SK-N-SH (cell line): ENCODE measurements around the gene CALN1. TPM values are rescaled to one million over a fixed set of nuclear protein-coding genes. Genes with fewer than 3 reads are reported as not detected.

Experiments used
- CTCF ChIA-PET: fragments of 300-600, 350-600 bp; formaldehyde crosslinking; extraction: SDS; loops from one replicate; lab custom pipeline; 2021; lab: Yijun Ruan, JAX
- POLR2A ChIA-PET: fragments of 350-600 bp; sonication (Branson Sonifier 250); formaldehyde crosslinking; extraction: SDS; loops from one replicate; lab custom pipeline; 2020; ENCODE audit warnings: antibody characterized with exemption, inconsistent platforms; lab: Yijun Ruan, JAX
- DNase-seq: peaks from one replicate; pipeline ENCODE4 v3.0.0; 2012
- H2AFZ ChIP-seq: fragments of 200-600 bp; sonication (generic); 2 replicates; pipeline ENCODE4 v1.8.1; 2016; ENCODE audit warnings: antibody characterized with exemption, mild to moderate bottlenecking, low read depth
- H3F3A ChIP-seq: fragments of 200-600 bp; sonication (generic); replicated peaks from 2 replicates; pipeline ENCODE3; 2016; ENCODE audit warnings: antibody characterized with exemption, mild to moderate bottlenecking; ENCODE audit not compliant: insufficient read depth
- H3K27ac ChIP-seq, 2 experiments: fragments of 200-500 bp in 1 of 2; fragments of 200-600 bp in 1 of 2; sonication (Bioruptor generic) in 1 of 2; sonication (generic), shearing (Covaris generic) in 1 of 2; 2 replicates each; pipeline versions ENCODE4 v1.5.1 to v1.6.1; 2014 to 2016; ENCODE audit warnings: low read depth in 2 of 2, inconsistent platforms in 1 of 2, low read length in 1 of 2, mild to moderate bottlenecking in 1 of 2, mixed read lengths in 1 of 2
- H3K27me3 ChIP-seq: fragments of 200-600 bp; sonication (generic), shearing (Covaris generic); 2 replicates; pipeline ENCODE4 v1.6.1; 2016; ENCODE audit warnings: mixed run types; ENCODE audit not compliant: insufficient read depth
- H3K36me3 ChIP-seq, 2 experiments: fragments of 200-500 bp in 1 of 2; fragments of 200-600 bp in 1 of 2; sonication (Bioruptor generic) in 1 of 2; sonication (generic) in 1 of 2; replicated peaks in 1 of 2; 2 replicates each; pipeline versions ENCODE3 to v1.5.1; 2014 to 2016; ENCODE audit warnings: low read length in 1 of 2, mild to moderate bottlenecking in 1 of 2; ENCODE audit not compliant: insufficient read depth in 2 of 2, control insufficient read depth in 1 of 2
- H3K4me1 ChIP-seq, 2 experiments: fragments of 200-500 bp in 1 of 2; fragments of 200-600 bp in 1 of 2; sonication (Bioruptor generic) in 1 of 2; sonication (generic), shearing (Covaris generic) in 1 of 2; 2 replicates each; pipeline versions ENCODE4 v1.5.1 to v1.6.1; 2014 to 2016; ENCODE audit warnings: low read depth in 1 of 2, low read length in 1 of 2, mixed run types in 1 of 2; ENCODE audit not compliant: insufficient read depth in 2 of 2, control insufficient read depth in 1 of 2
- H3K4me2 ChIP-seq: fragments of 200-600 bp; sonication (generic), shearing (Covaris generic); 2 replicates; pipeline ENCODE4 v1.6.1; 2017; ENCODE audit warnings: mixed run types
- H3K4me3 ChIP-seq, 2 experiments: fragments of 200-500 bp in 1 of 2; fragments of 200-600 bp in 1 of 2; sonication (Bioruptor generic) in 1 of 2; sonication (generic), shearing (Covaris generic) in 1 of 2; 2 replicates each; pipeline versions ENCODE4 v1.5.1 to v1.8.1; 2014 to 2016; ENCODE audit warnings: low read depth in 2 of 2, inconsistent platforms in 1 of 2, low read length in 1 of 2, mild to moderate bottlenecking in 1 of 2, mixed read lengths in 1 of 2, moderate library complexity in 1 of 2
- H3K79me2 ChIP-seq: fragments of 200-600 bp; sonication (generic); 2 replicates; pipeline ENCODE4 v1.8.1; 2017; ENCODE audit warnings: mild to moderate bottlenecking; ENCODE audit not compliant: insufficient read depth
- H3K9ac ChIP-seq: fragments of 200-600 bp; sonication (generic); 2 replicates; pipeline ENCODE4 v1.6.1; 2017; ENCODE audit warnings: mixed run types
- H3K9me2 ChIP-seq: fragments of 200-600 bp; sonication (generic); 2 replicates; pipeline ENCODE4 v1.6.1; 2017; ENCODE audit warnings: mixed run types
- H3K9me3 ChIP-seq: fragments of 200-600 bp; sonication (generic); 2 replicates; pipeline ENCODE4 v1.6.1; 2017; ENCODE audit warnings: mixed run types, mild to moderate bottlenecking, moderate library complexity
- H4K20me1 ChIP-seq: fragments of 200-600 bp; sonication (generic); 2 replicates; pipeline ENCODE4 v1.6.1; 2017; ENCODE audit warnings: mild to moderate bottlenecking, mixed run types; ENCODE audit not compliant: insufficient read depth
- CHD2 ChIP-seq: fragments of 150-350 bp; IDR thresholded peaks from 2 replicates; pipeline ENCODE4 v1.6.1; 2018; ENCODE audit warnings: low read length; ENCODE audit not compliant: partially characterized antibody
- ELF1 ChIP-seq: IDR thresholded peaks from 2 replicates; pipeline ENCODE4 v1.4.0; 2012
- EZH2phosphoT487 ChIP-seq: fragments of 200-600 bp; sonication (generic); IDR thresholded peaks from 2 replicates; pipeline ENCODE4 v1.6.1; 2017; ENCODE audit warnings: low read depth, mixed run types, mild to moderate bottlenecking, antibody characterized with exemption, moderate library complexity, borderline replicate concordance
- FOSL2 ChIP-seq: IDR thresholded peaks from 2 replicates; pipeline ENCODE4 v1.4.0; 2012; ENCODE audit warnings: low read depth, mild to moderate bottlenecking, moderate library complexity, borderline replicate concordance
- FOXM1 ChIP-seq: IDR thresholded peaks from 2 replicates; pipeline ENCODE4 v1.4.0; 2012; ENCODE audit warnings: low read depth, mild to moderate bottlenecking
- GABPA ChIP-seq: IDR thresholded peaks from 2 replicates; pipeline ENCODE4 v1.4.0; 2012; ENCODE audit warnings: low read depth, mild to moderate bottlenecking
- JUND ChIP-seq: IDR thresholded peaks from 2 replicates; pipeline ENCODE4 v1.4.0; 2012
- MAX ChIP-seq: IDR thresholded peaks from 2 replicates; pipeline ENCODE4 v1.4.0; 2012; ENCODE audit warnings: low read depth
- MXI1 ChIP-seq: IDR thresholded peaks from 2 replicates; pipeline ENCODE4 v1.6.1; 2012; ENCODE audit warnings: mild to moderate bottlenecking, low read depth, low read length, improper control_type of control experiment
- NRF1 ChIP-seq: IDR thresholded peaks from 2 replicates; pipeline ENCODE4 v1.6.1; 2012; ENCODE audit warnings: low read depth, mild to moderate bottlenecking, low read length
- RAD21 ChIP-seq: IDR thresholded peaks from 2 replicates; pipeline ENCODE4 v1.6.1; 2012; ENCODE audit warnings: mild to moderate bottlenecking, low read length
- RCOR1 ChIP-seq: fragments of 150-350 bp; IDR thresholded peaks from 2 replicates; pipeline ENCODE4 v1.6.1; 2017; ENCODE audit warnings: antibody characterized with exemption, low read length
- RFX5 ChIP-seq: IDR thresholded peaks from 2 replicates; pipeline ENCODE4 v1.6.1; 2012; ENCODE audit warnings: mild to moderate bottlenecking, improper control_type of control experiment, low read length
- RXRA ChIP-seq: IDR thresholded peaks from 2 replicates; pipeline ENCODE4 v1.4.0; 2012; ENCODE audit warnings: low read depth, mild to moderate bottlenecking, borderline replicate concordance
- TAF1 ChIP-seq: IDR thresholded peaks from 2 replicates; pipeline ENCODE4 v1.6.1; 2012; ENCODE audit warnings: low read depth, mild to moderate bottlenecking, low read length, moderate library complexity, borderline replicate concordance
- TCF12 ChIP-seq: IDR thresholded peaks from 2 replicates; pipeline ENCODE4 v1.4.0; 2012
- YY1 ChIP-seq: IDR thresholded peaks from 2 replicates; pipeline ENCODE4 v1.4.0; 2012; ENCODE audit warnings: low read depth, mild to moderate bottlenecking
- ZBTB33 ChIP-seq: IDR thresholded peaks from 2 replicates; pipeline ENCODE4 v1.4.0; 2012; ENCODE audit warnings: low read depth, borderline replicate concordance
- WGBS: methylation state at CpG from one replicate; pipeline ENCODE4 v1.1.6; 2017; ENCODE audit warnings: low lambda C conversion rate; 5-methylcytosine and 5-hydroxymethylcytosine counted together
- polyA plus RNA-seq, 3 experiments: library from polyadenylated mRNA; depleted of rRNA; stranded (reverse); fragments of >200 nt; gene quantifications; 2 replicates each; pipeline ENCODE4 v1.2.3, GENCODE V29; 2012

CALN1 gene
- polyA plus RNA-seq, 1 of the 3 experiments (the other 2 are of a cell fraction), result not detected

- DNase-seq, result no peak
- Histone ChIP-seq H3K27ac (no peak overlapping the region), H3K79me2 (no peaks in the 10 kb centered on the region), H3K36me3 (no peaks in the 10 kb centered on the region), H3K4me3 (no peak overlapping the region), H3K4me1 (no peaks in the 10 kb centered on the region), H3K4me2 (no peak overlapping the region), H4K20me1 (no peaks in the 10 kb centered on the region), H3K9ac (no peak overlapping the region), H3K9me2 (no peaks in the 10 kb centered on the region), H2AFZ (no peak overlapping the region), H3K27me3 (peaks cover 36% of the 10 kb centered on the region), H3K9me3 (no peaks in the 10 kb centered on the region), H3F3A (no peaks in the 10 kb centered on the region)
- no peak for TF ChIP-seq CHD2
- TF ChIP-seq FOXM1, result no peak
- no peak for TF ChIP-seq RXRA
- no peak for TF ChIP-seq YY1
- no peak for TF ChIP-seq EZH2phosphoT487
- no peak for TF ChIP-seq MXI1
- no peak for TF ChIP-seq RCOR1
- POLR2A ChIA-PET, result no interaction called here
- CTCF ChIA-PET, result no interaction called here
- WGBS, result 4% methylated on average over 5 of the region's 21 CpGs
These were observed 75.8 kb downstream of the CALN1 start for GRCh38 chr7:72336382-72336631.

GRCh38 chr7:72335561-72336381 lies 76.4 kb downstream of the CALN1 start:
- Histone ChIP-seq H4K20me1 (no peaks in the 10 kb centered on the region), H3K9me3 (no peaks in the 10 kb centered on the region), H3K9ac (no peak overlapping the region), H3K4me3 (no peak overlapping the region), H3K36me3 (no peaks in the 10 kb centered on the region), H3K4me1 (no peaks in the 10 kb centered on the region), H3K9me2 (no peaks in the 10 kb centered on the region), H3K4me2 (no peak overlapping the region), H3K79me2 (no peaks in the 10 kb centered on the region), H2AFZ (no peak overlapping the region), H3K27ac (no peak overlapping the region), H3F3A (no peaks in the 10 kb centered on the region), H3K27me3 (peaks cover 36% of the 10 kb centered on the region)
- peak; percentile 21 for DNase-seq
- 9% methylated on average over 46 of the region's 62 CpGs for WGBS
- CTCF ChIA-PET, result interaction anchor here (0.6 to 1.0 kb wide), 2 partner anchors 15 to 75 kb away, joined by 3 read pairs; no protein-coding TSS in a partner anchor
- POLR2A ChIA-PET, result no interaction called here
- no peak for TF ChIP-seq RFX5
- no peak for TF ChIP-seq CHD2
- TF ChIP-seq FOSL2, result no peak
- no peak for TF ChIP-seq RAD21
- no peak for TF ChIP-seq JUND
- TF ChIP-seq GABPA, result no peak
- no peak for TF ChIP-seq TCF12
- no peak for TF ChIP-seq NRF1
- no peak for TF ChIP-seq TAF1
- TF ChIP-seq ZBTB33, result no peak
- no peak for TF ChIP-seq MAX
- no peak for TF ChIP-seq FOXM1
- no peak for TF ChIP-seq MXI1
- TF ChIP-seq ELF1, result no peak
